Left colon (tissue), 2 donors: ENCODE data around the gene SYNGR3. TPM values are rescaled to one million over a fixed set of nuclear protein-coding genes. Genes with fewer than 3 reads are reported as not detected.
"Not testable (repeated sequence)": the region's sequence is repeated elsewhere in the genome, so short reads cannot be mapped to it uniquely, and the experiment has no call there.

Experiments used
- ATAC-seq: fragments of 200-7000 bp; cut with Tn5 transposase; one replicate; pipeline ENCODE4 v1.9.1; 2020; ENCODE audit warnings: mild to moderate bottlenecking, moderate library complexity
- DNase-seq, 2 donors: peaks; one replicate each; pipeline ENCODE4 v3.0.0-alpha.2; 2020
- intact Hi-C, 2 donors: fragments of 100-400 bp; cut with DNase I in 1 of 2; cut with micrococcal nuclease in 1 of 2; formaldehyde crosslinking; loops; one replicate each; pipeline versions ENCODE4 v1.11.2 to v1.14.0; 2022; cut with DNase I, micrococcal nuclease
- total RNA-seq, 2 donors: library from RNA; stranded (reverse); fragmentation: NEBNext Ultra II Directional; extraction: Animal tissue kit (Norgen Biotek cat#: 25700); gene quantifications; one replicate each; pipeline ENCODE4 v1.2.1, GENCODE V29; 2021
- donor health status: DM: no; HTN: no; CAD: no.
- donor health status: DM: yes; HTN: yes; CAD: no.

The SYNGR3 gene
- total RNA-seq, 2 donors from 2014 or later = 1.6 to 3.0 TPM

DNA sequence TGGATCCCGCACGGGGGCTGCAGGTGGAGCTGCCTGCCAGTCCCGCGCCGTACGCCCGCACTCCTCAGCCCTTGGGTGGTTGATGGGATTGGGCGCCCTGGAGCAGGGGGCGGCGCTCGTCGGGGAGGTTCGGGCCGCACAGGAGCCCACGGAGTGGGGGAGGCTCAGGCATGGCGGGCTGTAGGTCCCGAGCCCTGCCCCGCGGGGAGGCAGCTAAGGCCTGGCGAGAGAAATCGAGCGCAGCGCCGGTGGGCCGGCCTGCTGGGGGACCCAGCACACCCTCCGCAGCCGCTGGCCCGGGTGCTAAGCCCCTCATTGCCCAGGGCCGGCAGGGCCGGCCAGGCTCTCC is 31.7 kb upstream of the SYNGR3 start:
- ATAC-seq, DNase-seq, intact Hi-C loops: not testable (repeated sequence)

GRCh38 chr16:1958715-1959268 is 31.0 kb upstream of the SYNGR3 start:
- ATAC-seq (peak; percentile 2), DNase-seq (peak in 1 of 2 donors; percentile 40)
- intact Hi-C loops = no loop called here

- ATAC-seq = peak; percentile 89
Observed at GRCh38 chr16:1959269-1960039, 30.3 kb upstream of the SYNGR3 start, which contains the start of gene NDUFB10. TSS of gene NDUFB10 (plus strand) at chr16:1959538. CDS start at chr16:1959625, 87 bp downstream.

GRCh38 chr16:1960665-1961630 is 28.8 kb upstream of the SYNGR3 start:
- intact Hi-C loops = no loop called here
- peak in 1 of 2 donors; percentile 22 for DNase-seq
- ATAC-seq = no peak

More at GRCh38 chr16:1959269-1960039, 30.3 kb upstream of the SYNGR3 start, which contains the start of gene NDUFB10:
- peak; percentile 92 to 96 for DNase-seq
- intact Hi-C loops = no loop called here

GRCh38 chr16:1961651-1962067 is 28.1 kb upstream of the SYNGR3 start:
- ATAC-seq = no peak
- intact Hi-C loops = no loop called here
- DNase-seq = peak in 1 of 2 donors; percentile 14

DNA sequence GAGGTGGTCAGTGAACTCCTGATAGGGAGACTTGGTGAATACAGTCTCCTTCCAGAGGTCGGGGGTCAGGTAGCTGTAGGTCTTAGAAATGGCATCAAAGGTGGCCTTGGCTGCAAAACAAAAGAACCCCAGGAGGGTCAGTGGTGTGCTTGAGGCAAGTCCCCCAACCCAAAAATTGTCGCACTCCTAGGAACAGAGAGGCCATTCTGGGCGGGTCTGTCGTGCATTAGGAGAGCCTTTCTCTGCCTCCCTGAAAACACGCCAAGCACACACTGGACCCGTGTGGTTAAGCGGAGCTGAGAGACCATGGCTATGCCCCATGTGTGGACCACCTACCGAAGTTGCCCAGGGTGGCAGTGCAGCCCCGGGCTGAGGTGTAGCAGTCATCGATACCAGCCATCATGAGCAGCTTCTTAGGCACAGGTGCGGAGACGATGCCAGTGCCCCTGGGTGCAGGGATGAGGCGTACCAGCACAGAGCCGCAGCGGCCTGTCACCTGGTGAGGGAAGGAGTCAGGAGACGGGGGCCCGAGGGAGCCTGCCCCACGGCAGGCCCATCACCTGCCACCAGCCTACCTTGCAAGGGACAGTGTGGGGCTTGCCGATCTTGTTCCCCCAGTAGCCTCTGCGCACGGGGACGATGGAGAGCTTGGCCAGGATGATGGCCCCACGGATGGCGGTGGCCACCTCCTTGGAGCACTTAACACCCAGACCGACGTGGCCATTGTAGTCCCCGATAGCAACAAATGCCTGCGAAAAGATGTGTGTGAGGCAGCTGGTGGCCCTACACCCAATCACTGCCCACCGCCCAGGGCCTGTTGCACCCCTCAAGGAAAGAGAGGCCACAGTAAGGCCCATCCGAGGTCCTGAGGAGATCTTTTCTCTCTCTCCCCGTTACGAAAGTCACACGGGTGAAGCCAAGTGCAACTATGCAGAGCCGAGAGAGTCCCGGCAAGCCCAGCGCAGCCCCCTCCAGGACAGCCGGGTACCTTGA is 27.3 kb upstream of the SYNGR3 start:
- ATAC-seq, intact Hi-C loops: not testable (repeated sequence)
- peak in 1 of 2 donors; percentile 8 for DNase-seq

DNA sequence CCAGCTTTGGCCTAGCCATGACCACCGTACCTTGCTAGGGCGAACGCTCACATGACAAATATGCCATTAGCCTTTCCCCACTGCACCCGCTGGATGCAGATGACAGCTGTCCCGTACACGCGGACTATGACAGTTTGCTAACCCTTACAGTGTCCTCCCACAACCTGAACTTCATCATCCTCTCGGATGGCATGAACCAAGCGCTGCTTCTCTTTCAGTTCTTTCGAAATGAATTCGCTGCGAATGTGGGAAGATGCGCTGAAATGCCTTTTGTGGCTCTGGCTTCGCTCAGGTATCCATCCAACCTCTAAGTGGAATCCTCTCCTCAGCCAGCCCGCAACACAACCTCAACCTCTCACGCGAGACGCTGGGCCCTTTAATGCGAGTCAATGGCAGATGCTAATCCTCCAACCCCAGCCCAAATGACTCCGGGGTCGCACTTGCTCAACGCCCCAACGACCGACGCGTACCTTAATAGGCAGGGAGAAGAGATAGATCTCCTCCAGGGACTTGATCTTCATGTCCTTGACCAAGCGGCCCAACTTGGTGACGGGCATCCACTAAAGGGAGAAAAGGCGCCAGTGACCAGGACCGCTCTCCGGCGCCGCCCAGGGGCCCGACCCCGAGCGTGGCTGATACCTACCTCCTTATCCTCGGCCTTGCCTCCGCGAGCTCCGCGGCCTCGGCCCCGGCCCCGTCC is 25.8 kb upstream of the SYNGR3 start:
- ATAC-seq (peak; percentile 29), DNase-seq (peak in 1 of 2 donors; percentile 67)
- intact Hi-C loops = no loop called here

DNA sequence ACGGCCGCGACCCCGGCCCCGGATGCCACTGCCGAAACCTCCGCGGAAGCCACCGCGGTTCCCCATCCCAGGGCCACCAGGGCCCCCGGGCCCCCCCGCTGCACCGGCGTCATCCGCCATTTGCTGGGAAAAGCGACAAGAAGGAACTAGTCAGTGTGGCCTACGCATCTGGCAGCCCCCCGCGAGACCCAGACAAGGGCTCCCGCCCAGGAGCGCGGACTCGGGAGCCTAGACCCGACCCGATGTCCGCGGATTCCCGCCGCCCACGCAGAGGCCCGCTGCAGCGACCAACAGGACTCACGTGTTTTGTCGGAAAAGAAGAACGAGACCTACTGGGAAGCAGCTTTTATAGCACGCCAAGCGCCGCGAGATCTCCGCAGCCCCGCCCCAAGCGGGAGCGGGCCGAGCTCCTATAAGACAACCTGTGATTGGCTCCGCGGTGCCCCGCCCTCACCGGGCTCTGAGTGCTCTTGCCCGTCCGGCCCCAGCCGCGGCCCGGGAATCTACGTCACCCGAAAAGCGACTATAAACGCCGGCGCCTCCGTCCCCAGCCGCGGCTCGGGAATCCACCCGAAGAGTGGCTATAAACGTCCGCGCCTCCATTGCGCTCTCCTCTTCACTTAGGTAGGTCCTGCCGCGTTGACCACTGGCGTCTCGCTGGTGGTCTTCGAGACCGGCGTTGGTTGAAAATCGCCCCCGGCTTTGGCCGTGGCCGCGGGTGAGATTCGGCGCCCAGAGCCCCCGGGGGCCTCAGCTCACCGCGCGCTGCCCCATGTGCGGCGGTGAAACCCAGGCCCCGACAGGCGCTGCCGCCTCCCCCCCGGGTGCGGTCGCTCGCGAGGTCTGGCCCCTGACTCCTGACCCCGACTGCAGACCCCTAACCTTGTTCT is 25.0 kb upstream of the SYNGR3 start, which contains the start of gene RPS2:
Gene RPS2 (minus strand): TSS at position 321 of the 890 bp plus-strand sequence. CDS start 201 bp downstream, at position 120.
- peak; percentile 99 for DNase-seq
- intact Hi-C loops = no loop called here
- ATAC-seq = peak; percentile 92

DNA sequence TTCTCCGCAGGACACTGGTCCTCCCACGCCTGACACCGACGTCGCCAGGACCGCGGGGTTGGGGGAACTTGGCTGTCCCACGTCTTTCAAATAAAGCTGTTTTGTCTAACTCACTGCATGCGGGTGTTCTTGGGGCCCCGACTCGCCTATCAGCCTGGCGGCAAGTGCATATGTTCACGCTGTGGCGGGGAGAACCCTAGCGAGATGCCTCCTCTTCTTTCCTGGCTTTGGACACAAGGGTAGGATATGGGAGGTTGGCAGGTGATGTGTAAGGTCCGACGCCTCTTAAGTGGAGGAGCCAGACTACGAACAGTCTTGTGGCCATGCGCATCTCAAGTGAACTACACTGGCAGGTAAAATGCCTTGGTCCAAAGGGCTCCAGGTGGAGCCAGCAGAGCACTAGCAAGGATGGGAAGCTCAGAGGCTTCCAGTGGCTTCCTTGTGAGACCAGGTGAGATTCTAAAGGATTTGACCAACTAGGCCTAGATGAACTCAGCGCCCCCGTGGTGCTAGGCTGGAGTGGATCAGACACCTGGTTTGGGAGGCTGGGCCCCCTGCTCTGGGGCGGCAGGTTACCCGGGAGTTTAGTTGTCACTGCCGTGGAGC is 24.3 kb upstream of the SYNGR3 start:
- intact Hi-C loops = no loop called here
- ATAC-seq (peak; percentile 39), DNase-seq (peak in 1 of 2 donors; percentile 34)

- intact Hi-C loops = no loop called here
- ATAC-seq = no peak
- peak in 1 of 2 donors; percentile 6 for DNase-seq
Observed at GRCh38 chr16:1966460-1966859, 23.3 kb upstream of the SYNGR3 start, which contains the start of gene RNF151. TSS of gene RNF151 (plus strand) at chr16:1966856. CDS start at chr16:1966882, 26 bp downstream.

- ATAC-seq (no peak), DNase-seq (peak in 1 of 2 donors; percentile 10)
- intact Hi-C loops = no loop called here
Observed at GRCh38 chr16:1968146-1968953, 21.4 kb upstream of the SYNGR3 start.

DNA sequence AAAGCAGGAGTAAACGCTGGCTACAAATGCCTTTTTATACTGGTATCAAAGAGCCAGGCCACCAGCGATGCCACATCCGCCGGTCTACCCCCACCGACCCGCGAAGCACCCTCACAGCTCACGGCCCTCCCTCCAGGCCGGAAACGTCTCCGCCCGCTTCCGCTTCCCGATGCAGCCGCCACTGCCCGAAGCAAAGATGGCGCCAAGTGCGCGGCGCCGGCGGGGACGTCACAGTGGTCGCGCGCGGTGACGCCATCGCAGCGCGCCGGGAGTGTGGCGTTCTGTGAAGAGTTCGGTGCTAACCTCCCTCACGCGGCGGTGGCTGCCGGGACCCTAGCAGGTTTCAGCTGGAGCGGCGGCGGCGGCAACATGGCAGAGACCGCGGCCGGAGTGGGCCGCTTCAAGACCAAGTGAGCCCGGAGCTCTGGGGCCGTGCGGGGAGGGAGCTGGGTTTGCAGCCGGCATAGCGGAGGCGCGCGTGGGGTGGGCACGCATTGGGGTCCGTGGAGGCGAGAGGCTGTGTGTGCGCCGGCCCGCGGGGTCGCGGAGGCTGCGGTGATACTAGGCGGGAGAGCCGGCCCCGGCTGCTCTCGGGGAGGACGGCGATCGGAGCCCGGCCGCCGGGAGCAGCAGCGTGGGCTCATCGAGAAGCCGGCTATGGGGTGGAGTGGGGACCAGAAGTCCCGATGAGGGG is 17.8 kb upstream of the SYNGR3 start, which contains the start of gene TBL3:
Gene TBL3 (plus strand): TSS at position 258 of the 694 bp plus-strand sequence. CDS start 112 bp downstream, at position 370.
- DNase-seq = peak; percentile 92 to 93
- intact Hi-C loops = no loop called here
- ATAC-seq = peak; percentile 91

GRCh38 chr16:1972490-1972877 is 17.3 kb upstream of the SYNGR3 start:
- intact Hi-C loops = no loop called here
- ATAC-seq (peak; percentile 39), DNase-seq (peak in 1 of 2 donors; percentile 43)

- no peak for ATAC-seq
- DNase-seq = no peak
- intact Hi-C loops = no loop called here
Observed at GRCh38 chr16:1973461-1974156, 16.2 kb upstream of the SYNGR3 start.
